ENCODE data around the gene AP4M1.

DNA sequence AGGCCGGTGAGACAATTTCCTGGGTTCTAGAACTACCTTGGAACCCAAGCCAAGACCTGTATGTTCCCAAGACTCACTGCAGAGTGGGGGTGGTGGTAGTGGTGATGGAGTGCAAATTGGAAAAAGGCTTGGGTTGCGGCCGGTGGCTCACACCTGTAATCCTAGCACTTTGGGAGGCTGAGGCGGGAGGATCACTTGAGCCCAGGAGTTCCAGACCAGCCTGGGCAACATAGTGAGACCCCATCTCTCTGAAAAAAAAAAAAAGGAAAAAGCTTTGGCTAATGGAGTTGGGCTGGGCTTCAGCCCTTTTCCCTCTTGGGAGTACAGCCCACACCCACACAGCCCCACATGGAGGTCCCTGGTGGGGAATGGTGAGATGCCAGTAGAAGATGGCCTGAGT lies 4.1 kb downstream of the AP4M1 start:
- TF ChIP-seq POLR2AphosphoS5 (IDR thresholded peaks at IDR 0.05) (no peak), CTCF (IDR thresholded peaks at IDR 0.05) (no peak)
